Hepatic stellate cell (primary cell): ENCODE results near the gene KRTAP9-6.
"Not testable (repeated sequence)": the region's sequence is repeated elsewhere in the genome, so short reads cannot be mapped to it uniquely, and the experiment has no call there.

ENCODE experiments used
- DNase-seq: peaks from one replicate; pipeline ENCODE4 v3.0.0; 2011; ENCODE audit warnings: low spot score

Gene KRTAP9-6

DNA sequence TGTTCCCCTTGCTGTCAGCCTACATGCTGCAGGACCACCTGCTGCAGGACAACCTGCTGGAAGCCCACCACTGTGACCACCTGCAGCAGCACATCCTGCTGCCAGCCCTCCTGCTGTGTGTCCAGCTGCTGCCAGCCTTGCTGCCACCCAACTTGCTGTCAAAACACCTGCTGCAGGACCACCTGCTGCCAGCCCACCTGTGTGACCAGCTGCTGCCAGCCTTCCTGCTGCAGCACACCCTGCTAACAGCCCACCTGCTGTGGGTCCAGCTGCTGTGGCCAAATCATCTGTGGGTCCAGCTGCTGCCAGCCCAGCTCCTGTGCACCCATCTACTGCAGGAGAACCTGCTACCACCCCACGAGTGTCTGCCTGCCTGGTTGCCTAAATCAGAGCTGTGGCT, 6.1 kb downstream of the KRTAP9-6 start:
- DNase-seq, result not testable (repeated sequence)

DNA sequence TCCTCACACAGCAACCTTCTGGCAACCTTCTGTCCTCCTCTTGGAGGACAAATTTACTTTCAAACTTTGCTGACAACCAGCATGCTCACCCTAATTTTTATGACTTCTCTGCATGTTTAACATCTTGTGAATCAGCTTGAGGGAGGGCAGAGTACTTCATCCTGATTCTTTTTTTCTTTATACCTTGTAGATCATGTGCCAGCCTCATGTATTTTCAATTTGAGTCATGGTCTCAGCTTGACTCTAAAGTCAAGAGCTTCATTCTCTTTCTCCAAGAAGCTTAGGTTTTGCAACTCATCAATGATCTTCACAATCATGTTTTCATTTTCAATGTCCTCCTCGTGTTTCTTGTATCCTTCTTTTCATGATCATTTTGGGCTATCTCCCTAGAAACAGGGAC, 6.7 kb downstream of the KRTAP9-6 start:
- DNase-seq, result no peak

DNA sequence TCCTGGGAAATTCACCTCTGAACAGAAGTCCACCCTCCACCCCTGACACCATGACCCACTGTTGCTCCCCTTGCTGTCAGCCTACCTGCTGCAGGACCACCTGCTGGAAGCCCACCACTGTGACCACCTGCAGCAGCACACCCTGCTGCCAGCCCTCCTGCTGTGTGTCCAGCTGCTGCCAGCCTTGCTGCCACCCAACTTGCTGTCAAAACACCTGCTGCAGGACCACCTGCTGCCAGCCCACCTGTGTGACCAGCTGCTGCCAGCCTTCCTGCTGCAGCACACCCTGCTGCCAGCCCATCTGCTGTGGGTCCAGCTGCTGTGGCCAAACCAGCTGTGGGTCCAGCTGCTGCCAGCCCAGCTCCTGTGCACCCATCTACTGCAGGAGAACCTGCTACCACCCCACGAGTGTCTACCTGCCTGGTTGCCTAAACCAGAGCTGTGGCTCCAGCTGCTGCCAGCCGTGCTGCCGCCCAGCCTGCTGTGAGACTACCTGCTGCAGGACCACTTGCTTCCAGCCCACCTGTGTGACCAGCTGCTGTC, 10.5 kb downstream of the KRTAP9-6 start, which contains the start of gene KRTAP9-7:
Gene KRTAP9-7 (plus strand): TSS at position 51 of the 543 bp plus-strand sequence. CDS start 0 bp downstream, at position 51.
- DNase-seq, result not testable (repeated sequence)

DNA sequence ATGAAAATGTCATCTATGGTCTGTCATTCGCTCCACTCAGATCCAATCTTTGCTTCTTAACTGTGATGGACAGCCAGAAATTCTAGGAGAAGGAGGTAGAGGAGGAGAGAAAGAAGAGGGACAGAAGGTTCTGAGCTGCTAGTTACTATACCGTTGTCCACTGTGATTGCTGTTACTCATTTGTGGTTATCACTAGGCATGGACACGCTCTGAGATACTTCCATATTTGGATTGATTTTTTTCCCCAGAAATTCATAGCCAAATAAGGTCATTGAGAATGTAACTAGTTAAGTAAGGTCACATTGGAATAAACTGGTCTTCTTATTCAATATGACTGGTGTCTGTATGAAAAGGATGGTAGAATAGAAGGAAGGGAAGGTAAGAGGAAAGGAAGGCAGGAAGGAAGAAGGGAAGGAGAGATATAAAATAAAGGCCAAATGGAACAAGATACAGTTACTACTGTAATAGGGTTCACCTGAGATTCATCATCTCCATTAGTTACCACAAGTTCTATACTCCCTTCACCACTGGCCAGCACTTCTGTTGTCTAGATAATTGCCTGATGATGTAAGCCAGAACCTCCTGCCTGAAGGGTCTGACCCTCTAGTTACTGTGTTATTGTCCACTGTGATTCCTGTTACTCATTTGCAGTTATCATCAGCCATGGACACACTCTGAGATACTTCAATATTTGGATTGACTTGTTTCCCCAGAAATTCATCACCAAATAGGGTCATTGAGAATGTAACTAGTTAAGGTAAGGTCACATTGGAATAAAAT, 13.2 kb downstream of the KRTAP9-6 start:
- no peak for DNase-seq

DNA sequence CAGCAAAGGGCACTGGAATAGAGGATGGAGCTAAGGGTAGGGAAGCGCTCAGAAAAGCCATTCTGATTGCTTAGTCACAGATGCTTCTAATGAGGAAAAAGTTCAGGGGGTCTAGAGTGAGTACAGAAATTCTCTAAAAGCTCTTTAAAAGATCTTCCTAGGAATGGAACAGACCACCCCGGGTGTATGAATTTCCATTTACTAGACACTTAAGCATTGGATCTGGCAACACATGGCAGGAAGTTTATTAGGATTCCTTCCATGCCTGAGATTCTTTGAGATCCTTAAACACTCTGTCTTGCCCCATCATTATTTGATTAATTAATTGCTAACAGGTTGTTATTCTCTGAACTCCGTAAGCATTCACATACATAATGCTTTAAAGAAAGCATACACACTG, 18.9 kb downstream of the KRTAP9-6 start:
- no peak for DNase-seq

DNA sequence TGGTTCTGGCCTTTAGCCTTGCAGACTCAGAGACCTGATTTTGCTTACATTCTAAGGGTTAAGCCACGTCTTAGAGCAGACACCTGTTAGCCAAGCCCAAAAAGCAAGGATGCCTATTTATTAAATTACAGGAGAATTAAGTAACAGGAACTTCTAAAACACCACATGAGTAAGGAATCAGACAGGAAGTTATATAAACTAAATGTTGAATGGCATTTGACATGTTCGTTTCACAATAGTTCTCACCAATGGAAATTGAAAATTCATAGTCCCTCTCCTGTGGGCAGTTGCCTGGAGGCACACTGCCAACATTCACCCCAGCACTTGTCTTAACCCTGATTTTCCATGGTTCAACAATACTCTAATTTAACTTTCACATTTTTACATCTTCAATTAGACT, 19.4 kb downstream of the KRTAP9-6 start:
- DNase-seq, result no peak

DNA sequence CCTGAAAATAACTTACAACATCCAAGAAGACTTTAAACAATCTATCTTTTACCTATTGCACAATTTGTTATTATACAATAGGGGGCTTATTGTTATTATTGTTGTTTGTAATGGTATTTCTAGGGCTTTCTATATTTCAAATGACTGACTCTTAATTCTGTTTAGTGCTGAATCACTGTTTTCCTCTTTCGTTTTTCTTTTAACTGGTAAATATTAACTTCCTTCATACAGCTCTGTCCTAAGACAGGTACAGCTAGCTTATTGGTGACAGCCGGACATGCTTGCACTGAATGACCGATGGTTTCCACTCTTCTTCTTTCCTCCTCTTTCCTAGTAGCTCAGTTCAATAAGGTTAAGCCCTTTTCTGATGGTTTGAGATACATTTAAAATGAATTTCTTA, 21.9 kb downstream of the KRTAP9-6 start:
- DNase-seq, result no peak

DNA sequence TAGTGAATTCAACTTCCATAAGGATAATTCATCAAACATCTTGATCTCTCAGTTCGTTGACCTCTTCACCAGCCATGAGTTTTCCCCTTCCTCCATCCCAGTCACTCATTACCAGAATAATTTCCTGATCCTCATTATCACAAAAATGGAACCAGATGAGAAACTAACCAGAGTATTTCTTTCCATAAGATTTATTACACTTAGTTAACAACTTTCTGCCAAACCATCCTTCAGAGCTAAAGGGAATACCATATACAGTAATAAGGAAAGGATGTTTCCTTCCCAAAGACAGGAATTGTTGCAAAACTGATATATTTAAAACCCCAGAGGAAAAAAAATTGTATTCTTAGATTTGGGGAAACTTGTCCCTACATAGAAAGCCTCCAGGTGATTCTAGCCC, 28.8 kb downstream of the KRTAP9-6 start:
- no peak for DNase-seq

DNA sequence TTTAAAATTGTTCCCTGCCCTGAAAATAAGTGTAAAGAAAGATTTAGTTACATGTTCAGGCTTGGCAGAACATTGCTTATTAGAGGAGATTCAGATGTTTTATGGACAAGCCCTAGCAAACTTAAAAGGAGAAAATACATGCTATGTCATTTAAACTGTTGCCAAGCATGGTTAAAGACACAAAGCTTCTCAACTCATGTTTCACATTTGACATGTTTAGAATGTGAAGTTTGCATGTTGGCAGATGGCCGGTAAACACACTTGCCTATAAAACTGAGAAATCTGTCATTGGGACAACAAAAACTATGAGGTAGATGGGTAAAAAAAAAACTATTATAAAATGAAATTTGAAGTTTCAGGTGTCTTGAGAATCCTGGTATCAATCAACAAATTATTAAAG, 31.7 kb downstream of the KRTAP9-6 start:
- DNase-seq, result no peak

DNA sequence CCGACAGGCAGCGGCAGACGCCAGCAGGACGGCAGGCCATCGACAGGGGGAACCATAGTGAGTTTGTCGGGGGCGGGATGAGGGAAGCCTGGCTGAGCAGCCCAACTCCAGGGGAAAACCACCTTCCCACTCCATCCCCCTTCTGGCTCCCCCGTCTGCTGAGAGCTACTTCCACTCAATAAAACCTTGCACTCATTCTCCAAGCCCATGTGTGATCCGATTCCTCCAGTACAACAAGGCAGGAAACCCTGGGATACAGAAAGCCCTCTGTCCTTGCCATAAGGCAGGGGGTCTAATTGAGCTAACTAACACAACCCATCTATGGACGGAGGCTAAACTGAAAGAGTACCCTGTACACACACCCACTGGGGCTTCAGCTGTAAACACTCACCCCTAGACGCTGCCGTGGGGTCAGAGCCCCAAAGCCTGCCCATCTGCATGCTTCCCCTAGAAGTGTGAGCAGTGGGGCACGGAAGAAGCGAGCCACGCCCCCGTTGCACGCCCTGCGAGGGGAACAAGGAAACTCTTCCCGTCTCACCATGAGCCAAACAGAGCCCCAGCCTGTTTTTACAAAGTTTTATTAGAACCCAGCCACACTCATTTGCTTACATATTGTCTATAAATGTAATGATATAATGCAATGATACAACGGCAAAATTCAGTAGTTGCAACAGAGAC, 33.4 kb downstream of the KRTAP9-6 start:
- no peak for DNase-seq

DNA sequence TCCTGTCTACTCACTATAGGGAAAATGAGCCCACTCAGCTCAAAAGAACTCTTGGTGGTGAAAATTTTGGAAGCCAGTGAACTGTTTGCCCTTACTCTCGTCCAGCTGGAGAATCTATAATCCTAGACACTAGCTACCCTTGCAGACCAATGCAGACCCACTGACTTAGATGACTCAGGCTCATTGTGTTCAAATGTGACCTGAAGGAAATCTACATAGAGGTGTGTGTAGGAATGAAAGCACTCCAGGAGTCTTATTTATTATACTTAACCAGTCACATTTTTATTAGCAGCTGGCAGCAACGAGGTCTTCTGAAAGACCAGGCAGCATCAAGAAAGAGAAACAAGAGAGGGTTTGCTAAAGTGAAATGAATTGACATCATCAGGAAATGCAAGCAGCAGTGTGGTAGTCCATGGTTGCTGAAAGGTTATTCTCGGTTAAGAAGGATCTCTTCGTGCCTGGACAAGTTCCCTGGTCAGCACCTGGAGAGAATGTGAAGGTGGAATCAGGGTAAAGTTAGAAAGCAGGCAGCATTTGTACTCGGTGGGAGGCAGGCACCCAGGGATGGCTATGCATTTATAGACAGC, 36.1 kb downstream of the KRTAP9-6 start:
- DNase-seq, result no peak

DNA sequence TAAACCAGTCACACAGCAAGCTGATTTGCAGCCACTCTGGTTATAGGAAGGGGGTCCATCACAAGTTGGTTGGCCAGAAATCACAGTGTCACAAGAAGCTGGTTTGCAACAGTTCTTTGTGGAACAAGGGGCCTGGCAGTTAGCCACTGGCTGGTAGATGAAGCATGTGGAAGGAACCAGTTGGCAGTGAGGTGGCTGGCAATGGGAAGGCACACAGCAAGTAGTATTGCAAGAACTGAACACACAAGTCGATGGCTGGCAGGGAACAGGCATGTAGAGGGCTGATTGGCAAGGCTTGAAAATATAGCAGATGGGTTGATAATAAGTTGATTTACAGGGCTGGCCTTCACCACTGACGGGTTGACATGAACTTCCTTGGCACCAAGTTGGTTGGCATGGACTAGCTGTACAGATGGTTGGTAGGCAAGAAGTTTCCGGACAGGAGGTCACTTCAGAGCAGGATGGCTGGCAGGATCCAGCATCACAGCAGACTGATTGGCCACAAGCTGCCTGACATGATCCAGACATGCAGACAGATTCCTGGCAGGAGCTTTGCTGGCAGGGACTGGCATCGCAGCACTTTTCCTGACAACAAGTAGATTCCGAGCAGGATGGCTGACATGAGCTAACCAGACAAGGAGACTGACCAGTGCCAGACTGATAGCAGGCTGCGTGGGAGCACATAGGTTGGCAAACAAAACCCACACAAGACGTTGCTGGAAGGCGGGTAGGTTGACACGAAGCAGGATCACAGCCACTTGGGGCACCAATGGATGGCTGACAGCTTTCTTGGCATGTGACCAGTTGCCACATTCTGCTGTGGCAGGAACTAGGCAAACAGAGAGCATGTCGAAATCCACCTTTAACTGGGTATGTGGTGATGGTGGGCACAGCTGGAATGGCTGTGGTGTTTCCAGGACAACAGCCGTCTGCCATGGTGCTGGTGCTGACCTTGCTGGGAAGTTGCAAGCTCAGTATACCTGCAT, 37.0 kb downstream of the KRTAP9-6 start, which contains the start of gene KRTAP29-1:
Gene KRTAP29-1 (minus strand): TSS at position 936 of the 986 bp plus-strand sequence. CDS start 0 bp downstream, at position 936.
- no peak for DNase-seq

DNA sequence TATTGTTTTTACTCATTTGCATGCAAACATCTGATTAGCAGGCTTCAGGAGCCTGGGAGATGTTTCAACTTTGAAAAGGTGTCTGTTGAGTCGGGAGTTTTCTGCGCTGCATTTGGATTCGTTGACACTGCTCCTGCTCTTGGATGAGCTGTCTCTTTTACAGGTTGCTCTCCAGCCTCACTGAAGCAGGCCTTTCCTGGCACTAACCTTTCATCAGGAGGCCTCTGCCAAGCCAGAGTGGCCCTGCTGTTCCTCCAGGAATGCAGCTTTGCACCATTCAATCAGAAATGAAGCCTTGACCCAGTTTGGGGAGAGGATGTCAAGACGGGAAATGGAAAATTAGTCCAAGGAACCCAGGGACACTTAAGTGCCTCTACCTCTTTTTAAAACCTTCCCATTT, 37.8 kb downstream of the KRTAP9-6 start:
- no peak for DNase-seq

DNA sequence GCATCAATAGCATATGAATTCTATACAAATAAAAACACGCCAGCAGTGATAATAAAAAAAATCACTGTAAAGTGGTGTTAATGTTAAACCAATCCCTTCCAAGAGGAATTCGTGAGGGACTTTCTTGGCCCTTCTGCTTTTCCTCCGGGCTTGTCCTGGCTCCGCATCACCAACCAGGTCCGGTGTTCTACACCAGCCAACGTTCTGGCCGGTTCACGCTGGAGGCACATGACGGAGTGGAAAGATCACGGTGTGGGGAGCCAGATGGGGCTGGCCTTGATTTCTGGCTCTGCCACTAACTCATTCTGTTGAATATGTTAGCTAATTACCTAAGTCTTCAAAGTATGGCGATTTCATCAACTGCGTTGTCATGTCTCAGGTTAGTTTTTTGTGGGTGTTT, 38.9 kb downstream of the KRTAP9-6 start:
- DNase-seq, result no peak

DNA sequence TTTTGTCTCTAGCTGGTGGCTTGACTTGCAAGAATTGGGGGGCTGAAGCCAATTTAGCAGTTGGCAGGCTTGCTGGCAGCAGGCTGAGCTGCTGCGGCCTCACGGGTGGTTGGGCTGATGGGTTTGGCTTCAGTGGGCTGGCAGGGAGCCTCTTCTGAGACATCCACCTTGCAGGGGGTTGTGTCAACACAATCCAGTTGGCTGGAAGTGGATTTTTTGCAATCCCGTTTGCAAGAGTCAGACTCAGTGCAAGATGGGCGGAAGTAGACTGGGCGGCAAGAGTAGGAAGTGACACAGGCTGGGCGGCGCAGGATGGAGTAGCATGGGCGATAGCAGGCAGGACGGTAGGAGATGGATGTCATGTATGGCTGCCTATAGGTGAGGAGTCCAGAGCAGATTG, 42.5 kb downstream of the KRTAP9-6 start:
- no peak for DNase-seq

DNA sequence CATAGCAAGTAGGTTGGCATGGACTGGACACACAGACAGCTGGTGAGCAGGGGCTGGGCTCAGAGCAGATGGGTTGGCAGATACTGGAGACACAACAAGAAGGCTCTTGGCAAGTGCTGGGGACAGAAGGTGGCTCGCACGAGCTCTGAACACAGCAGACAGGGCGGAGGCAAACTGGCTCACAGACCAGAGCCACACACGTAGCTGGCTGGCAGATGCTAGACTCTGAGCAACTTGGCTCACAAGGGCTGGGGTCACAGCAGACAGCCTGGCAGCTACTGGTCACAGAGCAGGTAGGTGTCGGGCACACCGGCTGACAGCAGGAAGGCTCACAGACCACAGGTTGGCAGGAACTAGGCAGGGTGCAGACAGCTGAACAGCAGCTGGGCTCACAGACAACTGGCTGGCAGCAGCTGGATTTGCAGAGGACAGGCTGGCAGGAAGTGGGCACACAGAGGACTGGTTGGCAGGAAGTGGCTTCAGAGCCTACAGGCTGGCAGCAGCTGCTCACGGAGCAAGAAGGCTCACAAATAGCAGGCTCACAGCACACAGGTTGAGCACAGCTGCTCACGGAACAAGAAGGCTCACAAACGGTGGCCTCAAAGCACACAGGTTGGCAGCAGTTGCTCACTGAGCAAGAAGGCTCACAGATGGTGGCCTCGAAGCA, 43.2 kb downstream of the KRTAP9-6 start:
- no peak for DNase-seq

DNA sequence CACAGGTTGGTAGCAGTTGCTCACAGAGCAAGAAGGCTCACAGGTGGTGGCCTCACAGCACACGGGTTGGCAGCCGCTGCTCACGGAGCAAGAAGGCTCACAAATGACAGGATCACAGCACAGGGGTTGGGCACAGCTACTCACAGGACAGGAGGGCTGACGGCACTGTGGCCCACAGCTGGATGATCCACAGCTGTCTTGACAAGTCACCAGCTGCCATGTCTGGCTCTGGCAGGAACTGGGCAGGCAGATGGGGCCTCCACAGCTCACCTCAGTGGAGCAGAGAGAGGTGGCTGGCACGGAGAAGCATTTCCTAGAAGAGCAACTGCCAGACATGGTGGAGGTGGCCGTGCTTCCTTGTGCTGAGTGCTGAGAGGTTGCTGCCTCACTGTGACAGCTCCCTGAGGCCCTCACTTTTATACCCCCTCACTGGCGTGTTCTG, 43.8 kb downstream of the KRTAP9-6 start, which contains the start of gene KRTAP16-1:
Gene KRTAP16-1 (minus strand): TSS at position 392 of the 442 bp plus-strand sequence. CDS start 56 bp downstream, at position 336.
- no peak for DNase-seq

DNA sequence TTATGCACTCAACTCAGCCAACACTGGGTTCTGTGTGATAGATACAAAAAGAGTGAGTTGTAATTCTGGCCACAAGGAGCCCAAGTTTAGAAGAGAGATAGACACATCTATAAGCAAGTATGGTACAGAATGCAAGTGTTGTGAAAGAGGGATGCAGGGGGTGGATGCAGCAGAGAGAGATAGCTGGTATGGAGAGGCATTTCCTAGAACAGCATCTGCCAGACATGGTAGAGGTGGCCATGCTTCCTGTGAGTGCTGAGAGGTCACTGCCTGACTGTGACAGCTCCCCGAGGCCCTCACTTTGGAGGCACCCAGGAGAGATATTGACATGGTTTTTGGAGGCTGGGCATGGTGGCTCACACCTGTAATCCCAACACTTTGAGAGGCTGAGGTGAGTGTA, 45.9 kb downstream of the KRTAP9-6 start:
- DNase-seq, result no peak

DNA sequence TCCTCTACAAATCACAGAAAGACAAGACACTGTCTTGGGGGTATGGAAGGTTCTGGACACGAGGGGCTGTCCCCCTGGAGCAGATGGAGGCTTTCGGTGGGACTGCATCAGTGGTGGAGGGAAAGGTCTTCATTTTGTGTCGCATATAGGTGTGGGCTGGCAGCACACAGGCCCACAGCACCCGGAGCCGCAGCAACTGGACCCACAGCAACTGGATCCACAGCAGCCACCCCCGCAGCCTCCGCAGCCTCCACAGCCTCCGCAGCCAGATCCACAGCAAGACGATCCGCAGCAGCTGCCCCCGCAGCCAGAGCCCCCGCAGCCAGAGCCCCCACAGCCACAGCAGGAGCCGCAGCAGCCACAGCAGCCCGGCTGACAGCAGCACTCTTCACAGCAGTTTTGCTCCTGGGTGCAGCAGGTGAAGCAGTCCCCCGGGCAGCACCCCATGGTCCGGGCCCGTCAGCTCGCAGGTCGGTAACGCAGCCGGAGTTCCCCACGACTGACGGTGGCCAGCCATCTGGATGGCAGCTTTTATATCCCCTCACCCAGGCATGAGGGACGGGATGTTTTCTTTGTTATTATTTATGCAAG, 50.1 kb downstream of the KRTAP9-6 start, which contains the start of gene KRTAP17-1:
Gene KRTAP17-1 (minus strand): TSS at position 507 of the 591 bp plus-strand sequence. CDS start 60 bp downstream, at position 447.
- no peak for DNase-seq
